Right lobe of liver (tissue), 6 donors: ENCODE data around the gene SLC8A1. TPM values are rescaled to one million over a fixed set of nuclear protein-coding genes. Genes with fewer than 3 reads are reported as not detected.

Experiments used
- ATAC-seq, 4 donors: fragments of 200-7000 bp; cut with Tn5 transposase; one replicate each; pipeline ENCODE4 v1.9.1; 2020; ENCODE audit warnings: mild to moderate bottlenecking in 4 of 4, moderate library complexity in 4 of 4
- DNase-seq, 3 donors: peaks; one replicate each; pipeline ENCODE4 v3.0.0-alpha.2; 2020
- H3K27ac ChIP-seq, 3 donors: fragments of 200-600 bp; one replicate each; pipeline ENCODE4 v1.8.0; 2022
- H3K27me3 ChIP-seq, 2 donors: fragments of 200-600 bp; one replicate each; pipeline ENCODE4 v1.8.0; 2022
- H3K36me3 ChIP-seq, 4 donors: fragments of 200-600 bp; sonication (generic) in 1 of 4; one replicate each; pipeline versions ENCODE4 v1.5.1 to v1.8.0; 2017 to 2022; ENCODE audit warnings: control low read depth in 1 of 4
- H3K4me1 ChIP-seq, 4 donors: fragments of 200-600 bp; sonication (generic) in 1 of 4; one replicate each; pipeline versions ENCODE4 v1.5.1 to v1.8.0; 2017 to 2022; ENCODE audit warnings: control low read depth in 1 of 4
- H3K4me3 ChIP-seq, 3 donors: fragments of 200-600 bp; one replicate each; pipeline ENCODE4 v1.8.0; 2022
- H3K9me3 ChIP-seq, 4 donors: fragments of 200-600 bp; sonication (generic) in 1 of 4; one replicate each; pipeline versions ENCODE4 v1.5.1 to v1.8.0; 2017 to 2022; ENCODE audit warnings: control low read depth in 1 of 4
- POLR2A ChIP-seq: fragments of 450-650 bp; IDR thresholded peaks from one replicate; pipeline ENCODE4 v1.6.1; 2017; ENCODE audit warnings: antibody characterized with exemption, mild to moderate bottlenecking
- whole genome bisulfite sequencing: methylation state at CpG from one replicate; pipeline ENCODE4 v1.1.6; 2018; ENCODE audit warnings: low coverage, low lambda C conversion rate; ENCODE audit not compliant: insufficient coverage; ENCODE audit errors: missing lambda C conversion rate; 5-methylcytosine and 5-hydroxymethylcytosine counted together
- intact Hi-C, 2 donors: fragments of 100-400 bp; cut with DNase I; formaldehyde crosslinking; loops; one replicate each; pipeline versions ENCODE4 v1.11.2 to v1.14.1; 2022
- total RNA-seq, 6 experiments: library from RNA; depleted of rRNA in 2 of 6; stranded (reverse); fragments of >200 nt in 2 of 6; fragmentation: NEBNext Ultra II Directional in 3 of 6; extraction: Animal tissue kit (Norgen Biotek cat#: 25700) in 3 of 6; gene quantifications; one replicate each; pipeline versions ENCODE4 v1.1.0 to v1.2.4, GENCODE V29; 2016 to 2023
- TF ChIP-seq, protein P1 (sequence below), 4 donors: fragments of 200-600 bp in 3 of 4; fragments of 450-650 bp in 1 of 4; IDR thresholded peaks; one replicate each; pipeline versions ENCODE4 v1.5.1 to v1.8.0; 2016 to 2022; ENCODE audit warnings: antibody characterized with exemption in 4 of 4, mild to moderate bottlenecking in 2 of 4
- donor health status: DM: no; HTN: yes; CAD: no.
- donor health status: DM: no; HTN: no; CAD: no.
- donor health status: DM: no; HTN: no; CAD: no.
- donor health status: DM: no; HTN: yes; CAD: no.
- donor health status: DM: no; HTN: yes; CAD: no.

The SLC8A1 gene
- total RNA-seq, 6 experiments from 2014 or later: 3.3 to 12.1 (median 4.9) TPM

GRCh38 chr2:40401896-40402295 lies 50.0 kb downstream of the SLC8A1 start:
- no peaks in the 10 kb centered on the region for H3K4me1 ChIP-seq
- intact Hi-C loops: no loop called here

DNA sequence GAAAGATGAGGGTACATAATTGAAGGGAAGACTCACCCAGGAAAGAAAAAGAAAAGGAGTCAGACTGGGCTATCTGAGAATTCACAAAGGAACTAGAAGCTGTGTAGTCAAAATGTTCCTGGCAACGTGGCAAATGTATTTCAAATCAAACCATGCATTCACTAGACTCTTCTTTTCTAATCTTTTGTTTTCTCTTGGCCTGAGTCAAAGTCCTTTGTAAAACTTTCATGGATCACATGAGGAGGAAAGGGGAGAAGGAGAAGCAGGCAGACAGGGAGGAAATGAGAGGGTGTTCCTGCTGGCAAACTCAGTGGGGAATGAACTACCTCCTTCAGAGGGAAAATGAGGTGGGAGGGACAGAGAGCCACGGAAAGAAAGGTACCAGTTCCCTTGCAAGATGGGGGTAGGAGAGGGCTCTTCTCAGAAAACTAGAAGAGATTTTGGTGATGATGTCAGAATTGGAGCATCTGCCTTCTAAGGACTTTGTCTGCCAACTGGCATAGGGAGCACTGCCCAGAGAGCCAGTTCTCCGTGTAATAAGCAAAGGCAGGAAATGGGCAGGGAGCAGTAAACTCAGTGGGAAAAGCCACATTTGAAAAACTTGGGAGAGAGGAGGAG lies 51.4 kb downstream of the SLC8A1 start:
- H3K27me3 ChIP-seq: no peaks in the 10 kb centered on the region
- DNase-seq (no peak), ATAC-seq (no peak)
- no peaks in the 10 kb centered on the region for H3K9me3 ChIP-seq
- intact Hi-C loops: no loop called here
- TF ChIP-seq POLR2A: no peak
- TF ChIP-seq, protein P1, sequence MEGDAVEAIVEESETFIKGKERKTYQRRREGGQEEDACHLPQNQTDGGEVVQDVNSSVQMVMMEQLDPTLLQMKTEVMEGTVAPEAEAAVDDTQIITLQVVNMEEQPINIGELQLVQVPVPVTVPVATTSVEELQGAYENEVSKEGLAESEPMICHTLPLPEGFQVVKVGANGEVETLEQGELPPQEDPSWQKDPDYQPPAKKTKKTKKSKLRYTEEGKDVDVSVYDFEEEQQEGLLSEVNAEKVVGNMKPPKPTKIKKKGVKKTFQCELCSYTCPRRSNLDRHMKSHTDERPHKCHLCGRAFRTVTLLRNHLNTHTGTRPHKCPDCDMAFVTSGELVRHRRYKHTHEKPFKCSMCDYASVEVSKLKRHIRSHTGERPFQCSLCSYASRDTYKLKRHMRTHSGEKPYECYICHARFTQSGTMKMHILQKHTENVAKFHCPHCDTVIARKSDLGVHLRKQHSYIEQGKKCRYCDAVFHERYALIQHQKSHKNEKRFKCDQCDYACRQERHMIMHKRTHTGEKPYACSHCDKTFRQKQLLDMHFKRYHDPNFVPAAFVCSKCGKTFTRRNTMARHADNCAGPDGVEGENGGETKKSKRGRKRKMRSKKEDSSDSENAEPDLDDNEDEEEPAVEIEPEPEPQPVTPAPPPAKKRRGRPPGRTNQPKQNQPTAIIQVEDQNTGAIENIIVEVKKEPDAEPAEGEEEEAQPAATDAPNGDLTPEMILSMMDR (IDR thresholded peaks at IDR 0.05): no peak
- 10% methylated on average over 3 of the region's 3 CpGs for WGBS
- no peak overlapping the region for H3K27ac ChIP-seq
- no peaks in the 10 kb centered on the region for H3K4me1 ChIP-seq
- no peak overlapping the region for H3K4me3 ChIP-seq
- no peaks in the 10 kb centered on the region for H3K36me3 ChIP-seq

More at GRCh38 chr2:40401896-40402295, 50.0 kb downstream of the SLC8A1 start:
- ATAC-seq: no peak
- no peaks in the 10 kb centered on the region for H3K9me3 ChIP-seq
- no peak overlapping the region for H3K4me3 ChIP-seq
- TF ChIP-seq, protein P1 (IDR thresholded peaks at IDR 0.05): no peak
- no peak for TF ChIP-seq POLR2A
- WGBS: 88% methylated on average over 3 of the region's 3 CpGs
- H3K27ac ChIP-seq: no peak overlapping the region
- H3K36me3 ChIP-seq: no peaks in the 10 kb centered on the region
- no peaks in the 10 kb centered on the region for H3K27me3 ChIP-seq
- DNase-seq: no peak

DNA sequence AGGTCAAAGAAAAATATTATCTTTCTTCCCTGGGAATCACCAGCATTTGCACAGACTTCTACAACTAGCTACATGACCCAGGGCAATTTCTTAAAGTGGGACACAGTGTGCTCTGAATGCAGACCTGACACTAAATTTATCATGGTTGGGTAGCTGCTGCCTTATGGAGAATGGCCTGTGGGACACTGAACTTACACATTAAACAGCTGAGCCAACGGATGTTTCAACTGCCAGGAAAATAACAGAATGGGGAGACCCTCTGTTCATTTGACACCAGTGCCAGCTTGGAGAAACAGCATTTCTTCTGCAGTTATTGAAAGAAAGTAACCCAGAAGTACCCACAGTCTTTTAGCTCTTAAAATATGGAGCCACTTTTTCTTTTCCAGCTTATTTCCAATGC lies 54.1 kb downstream of the SLC8A1 start:
- no peak for DNase-seq
- Histone ChIP-seq H3K9me3 (no peaks in the 10 kb centered on the region), H3K4me3 (no peak overlapping the region), H3K27ac (no peak overlapping the region), H3K4me1 (no peaks in the 10 kb centered on the region), H3K36me3 (no peaks in the 10 kb centered on the region), H3K27me3 (no peaks in the 10 kb centered on the region)
- no peak for ATAC-seq
- WGBS: 75% methylated on average over 1 of the region's 1 CpG
- TF ChIP-seq, protein P1 (IDR thresholded peaks at IDR 0.05): no peak
- no peak for TF ChIP-seq POLR2A
- intact Hi-C loops: no loop called here

- intact Hi-C loops: no loop called here
- Histone ChIP-seq H3K27ac (no peak overlapping the region), H3K4me1 (no peaks in the 10 kb centered on the region), H3K36me3 (no peaks in the 10 kb centered on the region), H3K9me3 (no peaks in the 10 kb centered on the region), H3K4me3 (no peak overlapping the region), H3K27me3 (no peaks in the 10 kb centered on the region)
- WGBS: 70% methylated on average over 2 of the region's 2 CpGs
- DNase-seq (no peak), ATAC-seq (no peak)
- TF ChIP-seq POLR2A: no peak
- TF ChIP-seq, protein P1 (IDR thresholded peaks at IDR 0.05): no peak
These were observed 55.8 kb downstream of the SLC8A1 start for GRCh38 chr2:40396124-40396523.
